HG02870 (cell line): ENCODE data around the gene SPC24.
"Not testable (repeated sequence)": the region's sequence is repeated elsewhere in the genome, so short reads cannot be mapped to it uniquely, and the experiment has no call there.

Experiments
- ATAC-seq: cut with Tn5 transposase; IDR thresholded peaks from one replicate; pipeline ENCODE4 v1.9.1; 2021; ENCODE audit warnings: mild to moderate bottlenecking, moderate library complexity; ENCODE audit not compliant: unreplicated experiment

The SPC24 gene

GRCh38 chr19:11098327-11098726 lies 57.3 kb downstream of the SPC24 start:
- no peak for ATAC-seq

GRCh38 chr19:11097367-11097766 lies 58.2 kb downstream of the SPC24 start:
- not testable (repeated sequence) for ATAC-seq

GRCh38 chr19:11096210-11096841 lies 59.3 kb downstream of the SPC24 start:
- ATAC-seq = peak; percentile 45
